ENCODE measurements around the gene NPAS3.

DNA sequence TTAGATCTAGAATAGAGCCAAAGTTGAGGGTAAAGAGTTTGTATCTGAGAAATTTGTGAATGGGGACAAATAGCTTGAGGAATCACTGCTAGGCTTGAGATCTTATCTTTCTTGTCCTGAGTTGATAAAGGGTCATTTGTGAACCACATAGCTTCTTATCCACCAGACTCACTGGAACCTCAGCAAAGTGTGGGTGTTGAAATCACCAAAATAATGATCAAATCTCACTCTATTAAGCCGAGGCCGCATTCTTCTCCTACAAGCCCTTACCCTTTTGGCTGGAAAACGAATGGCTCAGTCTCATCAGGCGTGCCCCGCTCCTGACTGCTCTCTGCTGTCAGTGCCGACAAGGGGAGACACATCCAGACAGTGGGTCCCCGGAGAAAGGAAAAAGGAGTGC is 771.6 kb downstream of the NPAS3 start:
- TF ChIP-seq POLR2A (IDR thresholded peaks at IDR 0.05; ENCODE audit: low read length) (no peak), GATA1 (IDR thresholded peaks at IDR 0.05; ENCODE audit: low read depth, low read length) (no peak)

Measured in erythroblast (primary cell).